Natural killer cell (primary cell): ENCODE data around the gene EXOC3L2. TPM values are rescaled to one million over a fixed set of nuclear protein-coding genes. Genes with fewer than 3 reads are reported as not detected.

Experiments
- ATAC-seq, 3 donors: fragments of 150-1000 bp in 2 of 3; fragments of 200-7000 bp in 1 of 3; cut with Tn5 transposase; 1 replicate in 1 of 3; 2 replicates in 2 of 3; pipeline ENCODE4 v1.10.0; 2021; ENCODE audit warnings: mild to moderate bottlenecking in 2 of 3, moderate library complexity in 2 of 3
- DNase-seq, 2 donors: peaks; one replicate each; pipeline versions ENCODE4 v3.0.0 to v3.0.0-alpha.2; 2013 to 2021; ENCODE audit warnings: mixed read lengths in 1 of 2
- H3K27ac ChIP-seq: one replicate; pipeline ENCODE4 v1.5.1; 2013; ENCODE audit warnings: mild to moderate bottlenecking, low read length
- H3K27me3 ChIP-seq: one replicate; pipeline ENCODE4 v1.6.1; 2013; ENCODE audit warnings: low read length; ENCODE audit not compliant: control insufficient read depth, insufficient read depth
- H3K36me3 ChIP-seq: one replicate; pipeline ENCODE4 v1.6.1; 2013; ENCODE audit warnings: low read length; ENCODE audit not compliant: control insufficient read depth, insufficient read depth
- H3K4me1 ChIP-seq: one replicate; pipeline ENCODE4 v1.6.1; 2013; ENCODE audit warnings: low read length; ENCODE audit not compliant: control insufficient read depth, insufficient read depth
- H3K4me3 ChIP-seq: one replicate; pipeline ENCODE4 v1.5.1; 2013; ENCODE audit warnings: low read length
- H3K9me3 ChIP-seq: one replicate; pipeline ENCODE4 v1.6.1; 2013; ENCODE audit warnings: low read length; ENCODE audit not compliant: control insufficient read depth, insufficient read depth
- H3K27ac Mint-ChIP-seq, 2 donors: one replicate each; pipeline ENCODE4 v1.8.0; 2022; ENCODE audit warnings: mild to moderate bottlenecking in 2 of 2, mixed read lengths in 2 of 2, moderate library complexity in 1 of 2
- H3K27me3 Mint-ChIP-seq, 2 donors: one replicate each; pipeline ENCODE4 v1.8.0; 2022; ENCODE audit warnings: low read depth in 2 of 2, mixed read lengths in 2 of 2
- H3K36me3 Mint-ChIP-seq: one replicate; pipeline ENCODE4 v1.8.0; 2022; ENCODE audit warnings: mixed read lengths
- H3K4me1 Mint-ChIP-seq, 2 donors: one replicate each; pipeline ENCODE4 v1.8.0; 2022; ENCODE audit warnings: mixed read lengths in 2 of 2
- H3K4me3 Mint-ChIP-seq: one replicate; pipeline ENCODE4 v1.8.0; 2022; ENCODE audit warnings: mild to moderate bottlenecking, moderate library complexity, mixed read lengths
- H3K9me3 Mint-ChIP-seq, 2 donors: one replicate each; pipeline ENCODE4 v1.8.0; 2022; ENCODE audit warnings: mixed read lengths in 2 of 2
- WGBS: methylation state at CpG from one replicate; pipeline ENCODE4 v1.1.7; 2013; ENCODE audit warnings: missing lambda C conversion rate; ENCODE audit not compliant: insufficient coverage; 5-methylcytosine and 5-hydroxymethylcytosine counted together
- intact Hi-C: fragments of 100-400 bp; cut with micrococcal nuclease; formaldehyde crosslinking; loops from one replicate; pipeline ENCODE4 v1.14.2; 2022
- total RNA-seq, 4 donors: library from RNA; stranded (reverse); fragments of 120-200 nt in 1 of 4; gene quantifications; one replicate each; pipeline versions ENCODE4 v1.2.3 to v1.2.4, GENCODE V29; 2013 to 2022
- TF ChIP-seq, protein P1 (sequence below): fragments of 200-600 bp; IDR thresholded peaks from one replicate; pipeline ENCODE4 v1.8.0; 2022; ENCODE audit warnings: antibody characterized with exemption

The EXOC3L2 gene
- total RNA-seq, 3 donors from 2014 or later (not counting 1 experiment from before 2014, with no cell fraction given) = 0.16 to 0.23 TPM; not detected in 1

DNA sequence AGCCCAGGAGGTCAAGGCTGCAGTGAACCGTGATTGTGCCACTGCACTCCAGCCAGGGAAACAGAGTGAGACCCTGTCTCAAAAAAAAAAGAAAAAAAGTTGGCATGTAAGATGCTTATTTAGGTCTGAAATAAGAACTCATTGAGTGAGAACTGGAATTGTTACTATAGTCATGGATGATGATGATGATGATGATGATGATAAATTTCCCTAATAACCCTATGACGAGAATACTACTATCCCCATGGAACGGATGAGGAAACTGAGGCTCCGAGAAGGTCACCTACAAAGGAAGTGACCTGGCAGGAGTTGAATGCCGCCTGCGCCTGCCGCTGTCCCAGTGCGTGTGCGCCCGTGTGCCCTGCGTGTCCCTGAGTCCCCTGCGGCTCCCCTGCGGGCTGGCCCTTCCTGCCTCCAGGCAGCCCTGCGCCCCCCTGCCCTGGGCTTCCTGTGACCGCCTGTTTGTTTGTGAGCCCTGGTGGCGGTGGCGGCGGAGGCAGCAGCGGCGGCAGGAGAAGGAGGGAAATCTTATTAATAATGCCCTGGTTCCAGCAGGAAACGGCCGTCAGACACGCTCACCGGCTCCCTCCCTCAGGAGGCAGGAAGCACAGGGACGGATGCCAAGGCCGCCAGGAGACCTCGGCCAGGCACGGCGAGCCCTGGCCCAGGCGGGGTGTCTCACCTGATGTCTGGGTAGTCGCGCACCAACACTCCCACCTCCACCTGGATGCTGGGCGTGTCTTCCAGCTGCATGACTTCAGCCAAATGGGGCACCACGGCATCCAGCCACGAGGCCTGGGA is 29.6 kb downstream of the EXOC3L2 start:
- Mint-ChIP-seq H3K4me1 (peaks cover 8 to 13% of the 10 kb centered on the region in 2 donors), H3K27ac (peak overlapping the region in 1 of 2 donors; percentile 40), H3K4me3 (peak overlapping the region; percentile 50), H3K9me3 (no peaks in the 10 kb centered on the region), H3K27me3 (peaks cover 0 to 11% of the 10 kb centered on the region in 2 donors), H3K36me3 (no peaks in the 10 kb centered on the region)
- 5% methylated on average over 35 of the region's 35 CpGs for whole genome bisulfite sequencing
- TF ChIP-seq, protein P1, sequence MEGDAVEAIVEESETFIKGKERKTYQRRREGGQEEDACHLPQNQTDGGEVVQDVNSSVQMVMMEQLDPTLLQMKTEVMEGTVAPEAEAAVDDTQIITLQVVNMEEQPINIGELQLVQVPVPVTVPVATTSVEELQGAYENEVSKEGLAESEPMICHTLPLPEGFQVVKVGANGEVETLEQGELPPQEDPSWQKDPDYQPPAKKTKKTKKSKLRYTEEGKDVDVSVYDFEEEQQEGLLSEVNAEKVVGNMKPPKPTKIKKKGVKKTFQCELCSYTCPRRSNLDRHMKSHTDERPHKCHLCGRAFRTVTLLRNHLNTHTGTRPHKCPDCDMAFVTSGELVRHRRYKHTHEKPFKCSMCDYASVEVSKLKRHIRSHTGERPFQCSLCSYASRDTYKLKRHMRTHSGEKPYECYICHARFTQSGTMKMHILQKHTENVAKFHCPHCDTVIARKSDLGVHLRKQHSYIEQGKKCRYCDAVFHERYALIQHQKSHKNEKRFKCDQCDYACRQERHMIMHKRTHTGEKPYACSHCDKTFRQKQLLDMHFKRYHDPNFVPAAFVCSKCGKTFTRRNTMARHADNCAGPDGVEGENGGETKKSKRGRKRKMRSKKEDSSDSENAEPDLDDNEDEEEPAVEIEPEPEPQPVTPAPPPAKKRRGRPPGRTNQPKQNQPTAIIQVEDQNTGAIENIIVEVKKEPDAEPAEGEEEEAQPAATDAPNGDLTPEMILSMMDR = no peak
- Histone ChIP-seq H3K27ac (no peak overlapping the region), H3K4me1 (peaks cover 10% of the 10 kb centered on the region), H3K9me3 (no peaks in the 10 kb centered on the region), H3K36me3 (no peaks in the 10 kb centered on the region), H3K4me3 (no peak overlapping the region), H3K27me3 (peaks cover 21% of the 10 kb centered on the region)
- ATAC-seq (peak in 1 of 3 donors; percentile 48), DNase-seq (no peak)
- intact Hi-C loops = no loop called here

DNA sequence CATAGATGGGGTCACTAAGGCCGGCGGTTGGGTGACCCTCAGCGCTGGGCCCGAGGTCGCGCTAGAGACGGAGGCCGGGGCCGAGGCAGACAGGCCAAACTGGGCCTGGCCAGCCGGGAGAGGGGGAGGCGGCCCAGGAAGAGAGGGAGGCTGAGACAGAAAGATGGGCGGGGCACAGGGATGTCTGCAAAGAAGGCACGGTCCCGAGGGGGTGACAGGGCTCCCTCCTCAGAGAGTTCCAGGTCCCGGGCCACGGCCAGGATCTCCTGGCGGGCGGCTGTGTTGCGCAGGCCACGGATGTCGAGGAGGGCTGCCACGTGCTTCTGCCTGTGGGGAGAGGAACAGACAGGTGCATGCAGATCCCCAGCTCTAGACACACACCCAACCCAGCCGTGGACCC is 32.2 kb downstream of the EXOC3L2 start:
- Mint-ChIP-seq H3K4me3 (no peak overlapping the region), H3K9me3 (no peaks in the 10 kb centered on the region), H3K27me3 (peaks cover 0 to 4% of the 10 kb centered on the region in 2 donors), H3K4me1 (peaks cover 8% of the 10 kb centered on the region in 2 donors), H3K27ac (no peak overlapping the region), H3K36me3 (no peaks in the 10 kb centered on the region)
- TF ChIP-seq, protein P1 = no peak
- ATAC-seq = no peak
- Histone ChIP-seq H3K4me3 (no peak overlapping the region), H3K4me1 (peaks cover 10% of the 10 kb centered on the region), H3K27ac (no peak overlapping the region), H3K27me3 (peaks cover 18% of the 10 kb centered on the region), H3K9me3 (no peaks in the 10 kb centered on the region), H3K36me3 (no peaks in the 10 kb centered on the region)
- intact Hi-C loops = no loop called here
- WGBS = 88% methylated on average over 23 of the region's 23 CpGs
- DNase-seq = no peak

DNA sequence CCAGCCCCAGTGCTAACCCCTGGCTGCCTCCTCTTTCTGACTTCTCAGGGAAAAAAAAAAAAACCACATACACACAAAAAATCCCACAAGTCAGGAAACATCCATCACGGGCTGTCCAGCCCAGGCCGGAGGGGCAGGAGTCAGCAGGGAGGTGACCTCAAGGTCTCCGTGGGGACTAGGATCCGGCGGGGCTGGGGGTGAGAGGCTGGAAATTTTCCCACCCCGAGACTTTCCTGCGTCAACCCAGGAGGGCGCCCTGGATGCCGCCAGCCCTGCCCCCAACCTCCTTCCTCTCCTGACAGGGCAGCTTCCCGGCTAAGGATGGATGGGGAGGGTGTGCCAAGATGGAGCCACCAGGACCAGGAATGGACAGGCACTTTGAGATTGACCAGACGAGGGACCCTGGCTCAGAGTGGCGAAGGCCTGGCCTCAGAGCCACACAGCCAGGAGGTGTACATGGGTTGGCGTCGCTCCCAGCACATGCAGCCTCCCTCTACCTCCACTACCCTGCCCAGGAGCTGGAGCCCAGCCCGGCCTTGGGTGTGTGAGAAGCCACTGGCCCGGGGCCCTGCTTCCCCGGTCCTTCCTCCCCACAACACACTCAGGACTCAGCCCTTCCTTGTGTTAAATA is 33.3 kb downstream of the EXOC3L2 start:
- Mint-ChIP-seq H3K4me3 (no peak overlapping the region), H3K27me3 (peaks cover 0 to 4% of the 10 kb centered on the region in 2 donors), H3K4me1 (peaks cover 8% of the 10 kb centered on the region in 2 donors), H3K27ac (no peak overlapping the region), H3K36me3 (no peaks in the 10 kb centered on the region), H3K9me3 (no peaks in the 10 kb centered on the region)
- ATAC-seq (no peak), DNase-seq (no peak)
- intact Hi-C loops = no loop called here
- no peaks in the 10 kb centered on the region for H3K36me3 ChIP-seq
- TF ChIP-seq, protein P1 = no peak
- H3K27me3 ChIP-seq = peaks cover 13% of the 10 kb centered on the region
- 25% methylated on average over 12 of the region's 17 CpGs for WGBS
- H3K27ac ChIP-seq = no peak overlapping the region
- peaks cover 10% of the 10 kb centered on the region for H3K4me1 ChIP-seq
- no peak overlapping the region for H3K4me3 ChIP-seq
- no peaks in the 10 kb centered on the region for H3K9me3 ChIP-seq
